ENCODE measurements around the gene CLCN7. TPM values are rescaled to one million over a fixed set of nuclear protein-coding genes. Genes with fewer than 3 reads are reported as not detected.

CLCN7 gene
- total and polyA plus RNA-seq, 9 of the 15 experiments (the other 6 are each of a cell fraction or from before 2014, with no cell fraction given): 0.06 to 126 (median 18.7) TPM

DNA sequence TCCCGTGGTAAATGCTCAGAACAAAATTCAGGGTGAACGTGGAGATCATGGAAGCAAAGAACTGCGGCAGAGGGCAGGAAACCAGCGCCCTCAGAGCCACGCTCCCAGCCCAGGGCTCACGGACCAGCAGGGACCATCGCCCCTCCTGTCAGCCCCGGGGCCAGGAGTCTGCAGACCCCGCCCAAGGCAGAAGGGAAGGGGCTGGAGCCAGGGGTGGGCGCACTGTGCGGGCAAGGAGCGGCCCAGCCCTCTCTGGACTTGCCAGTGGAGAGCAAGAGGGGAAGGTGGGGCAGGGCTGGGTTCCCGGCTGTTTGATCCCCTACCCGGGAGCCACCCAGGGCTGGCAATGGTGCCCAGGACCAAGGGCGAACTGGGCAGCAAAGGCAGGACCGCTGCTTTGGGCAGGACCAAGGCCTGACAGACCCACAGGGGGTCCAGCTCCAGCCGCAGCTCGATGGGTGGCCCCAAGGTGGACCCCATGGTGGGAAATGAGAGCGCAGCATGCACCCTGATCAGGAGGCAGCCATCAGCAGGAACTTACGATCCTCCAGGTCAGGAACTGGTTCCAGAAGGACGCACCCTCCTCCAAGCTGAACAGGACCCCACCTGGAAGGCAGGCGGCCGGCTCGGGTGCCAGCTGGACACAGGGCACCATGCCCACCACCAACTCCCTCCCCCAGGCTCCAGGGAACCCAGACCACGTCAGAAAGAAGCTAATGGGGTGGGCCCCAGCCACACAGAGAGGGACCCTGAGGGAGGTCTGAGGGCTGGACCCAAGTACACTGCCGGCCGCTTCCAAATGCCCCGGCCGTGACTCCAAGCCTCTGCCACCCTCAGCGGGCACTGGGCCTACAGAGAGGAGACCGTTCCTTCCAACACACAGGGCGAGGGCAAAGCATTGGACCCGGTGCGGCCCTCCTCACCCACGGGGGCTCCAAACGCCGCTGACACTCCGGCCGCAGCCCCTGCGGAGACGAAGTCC is 19.3 kb downstream of the CLCN7 start:
- H4K20me1 ChIP-seq (replicated peaks; ENCODE audit: control insufficient read depth, insufficient read depth, low read length): 0 out of 2 replicates have a peak, but pooled peaks cover 5% of the 10 kb centered on the region
- ChIA-PET POLR2A (interaction anchor here (1.0 to 1.2 kb wide), 2 partner anchors 10 to 35 kb away, joined by 3 read pairs; partner anchors contain the start of gene UQCC4), CTCF (ENCODE audit: low intra/inter-chr PET ratio) (no interaction called here)
- DNase-seq (ENCODE audit: extremely low read depth in 1 of 4, low spot score in 3 of 4): no peak
- H3K79me2 ChIP-seq (ENCODE audit: control insufficient read depth, insufficient read depth, low read length): no peaks in the 10 kb centered on the region
- FAIRE-seq: no peak
- H3K27ac ChIP-seq (ENCODE audit: extremely low read depth, low read depth, low read length): no peak overlapping the region
- in situ Hi-C loops (cut with MboI) (no loop called here), intact Hi-C loops (cut with micrococcal nuclease) (no loop called here)
- TF ChIP-seq, protein P1, sequence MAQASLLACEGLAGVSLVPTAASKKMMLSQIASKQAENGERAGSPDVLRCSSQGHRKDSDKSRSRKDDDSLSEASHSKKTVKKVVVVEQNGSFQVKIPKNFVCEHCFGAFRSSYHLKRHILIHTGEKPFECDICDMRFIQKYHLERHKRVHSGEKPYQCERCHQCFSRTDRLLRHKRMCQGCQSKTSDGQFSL (CRISPR knock-in tag; IDR thresholded peaks at IDR 0.05): no peak
- TF ChIP-seq, protein P1 (tag; IDR thresholded peaks at IDR 0.05): no peak
- no peak for TF ChIP-seq ZNF197 (CRISPR knock-in tag; IDR thresholded peaks at IDR 0.05; ENCODE audit: low read depth)
- no peak for TF ChIP-seq ZNF764 (CRISPR knock-in tag; IDR thresholded peaks at IDR 0.05; ENCODE audit: low read depth)
- TF ChIP-seq NFYB (IDR thresholded peaks at IDR 0.05; ENCODE audit: extremely low read depth, insufficient read length): no peak
- TF ChIP-seq, protein P2, sequence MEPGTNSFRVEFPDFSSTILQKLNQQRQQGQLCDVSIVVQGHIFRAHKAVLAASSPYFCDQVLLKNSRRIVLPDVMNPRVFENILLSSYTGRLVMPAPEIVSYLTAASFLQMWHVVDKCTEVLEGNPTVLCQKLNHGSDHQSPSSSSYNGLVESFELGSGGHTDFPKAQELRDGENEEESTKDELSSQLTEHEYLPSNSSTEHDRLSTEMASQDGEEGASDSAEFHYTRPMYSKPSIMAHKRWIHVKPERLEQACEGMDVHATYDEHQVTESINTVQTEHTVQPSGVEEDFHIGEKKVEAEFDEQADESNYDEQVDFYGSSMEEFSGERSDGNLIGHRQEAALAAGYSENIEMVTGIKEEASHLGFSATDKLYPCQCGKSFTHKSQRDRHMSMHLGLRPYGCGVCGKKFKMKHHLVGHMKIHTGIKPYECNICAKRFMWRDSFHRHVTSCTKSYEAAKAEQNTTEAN (CRISPR knock-in tag; IDR thresholded peaks at IDR 0.05): no peak
- no peak for TF ChIP-seq STAT5B (CRISPR knock-in tag; IDR thresholded peaks at IDR 0.05)
- TF ChIP-seq POLR2G (IDR thresholded peaks at IDR 0.05; ENCODE audit: low read depth, low read length): peak; percentile 37; the same call in 1 of the 2 replicates
- H3K4me1 ChIP-seq (replicated peaks in 1 of 2; ENCODE audit: control insufficient read depth in 2 of 2, insufficient read depth in 2 of 2, low read length in 2 of 2): peaks cover 0 to 22% of the 10 kb centered on the region in 2 experiments; a peak in 2 of 5 replicates
- H3K9me1 ChIP-seq (ENCODE audit: control insufficient read depth, insufficient read depth, low read length): peaks cover 4% of the 10 kb centered on the region
- H3K36me3 ChIP-seq (ENCODE audit: control insufficient read depth, insufficient read depth, low read length): peaks cover 76% of the 10 kb centered on the region; the same call in 2 of the 3 replicates
- H3K27me3 ChIP-seq (ENCODE audit: control insufficient read depth in 2 of 2, insufficient read depth in 2 of 2, low read length in 2 of 2): no peaks in the 10 kb centered on the region
- no TSS peak for BruUV-seq (replicated peaks)
- no peak overlapping the region for H3K9ac ChIP-seq (ENCODE audit: insufficient read depth in 1 of 2, low read depth in 2 of 2, low read length in 2 of 2)
- WGBS (ENCODE audit: insufficient coverage, low coverage, missing lambda C conversion rate): 91% methylated on average over 29 of the region's 41 CpGs
- H3K9me3 ChIP-seq (replicated peaks; ENCODE audit: control insufficient read depth, insufficient read depth, low read depth, low read length): no peaks in the 10 kb centered on the region
- H3K4me2 ChIP-seq (ENCODE audit: insufficient read depth, low read length): no peak overlapping the region
- no peak overlapping the region for H2AFZ ChIP-seq (ENCODE audit: low read depth, low read length)
- no peak overlapping the region for H3K4me3 ChIP-seq
- ATAC-seq: no peak

Measured in K562 (cell line).